OCI-LY1 (cell line): ENCODE data around the gene HEBP2.

Experiments used
- H2AFZ ChIP-seq: fragments of 200-600 bp; sonication (generic), shearing (Covaris generic); 2 replicates; pipeline ENCODE4 v1.6.0; 2014; ENCODE audit warnings: antibody characterized with exemption, mild to moderate bottlenecking, low read length
- H3F3A ChIP-seq: fragments of 200-600 bp; sonication (generic), shearing (Covaris generic); 2 replicates; pipeline ENCODE4 v1.6.0; 2014; ENCODE audit warnings: mild to moderate bottlenecking, antibody characterized with exemption, low read length, moderate library complexity; ENCODE audit not compliant: insufficient read depth
- H3K27ac ChIP-seq: fragments of 200-600 bp; sonication (generic); 2 replicates; pipeline ENCODE4 v1.5.1; 2014; ENCODE audit warnings: low read length, mixed run types, mild to moderate bottlenecking, low read depth; ENCODE audit not compliant: poor library complexity, severe bottlenecking
- H3K27me3 ChIP-seq: fragments of 200-600 bp; sonication (generic); 2 replicates; pipeline ENCODE4 v1.6.0; 2014; ENCODE audit warnings: antibody characterized with exemption, mild to moderate bottlenecking, low read length, moderate library complexity; ENCODE audit not compliant: insufficient read depth
- H3K36me3 ChIP-seq: fragments of 200-600 bp; sonication (generic); 2 replicates; pipeline ENCODE4 v1.6.1; 2014; ENCODE audit warnings: mild to moderate bottlenecking, antibody characterized with exemption, low read length, moderate library complexity, mixed read lengths; ENCODE audit not compliant: insufficient read depth
- H3K4me1 ChIP-seq: fragments of 200-600 bp; sonication (generic); 2 replicates; pipeline ENCODE4 v1.5.1; 2014; ENCODE audit warnings: mild to moderate bottlenecking, low read length, moderate library complexity; ENCODE audit not compliant: insufficient read depth, severe bottlenecking
- H3K4me2 ChIP-seq: fragments of 200-600 bp; sonication (generic), shearing (Covaris generic); 2 replicates; pipeline ENCODE4 v1.6.1; 2014; ENCODE audit warnings: low read length
- H3K4me3 ChIP-seq: fragments of 200-600 bp; sonication (generic); 2 replicates; pipeline ENCODE4 v1.5.1; 2014; ENCODE audit warnings: low read length, low read depth, mild to moderate bottlenecking, mixed read lengths; ENCODE audit not compliant: poor library complexity, severe bottlenecking
- H3K79me2 ChIP-seq: fragments of 200-600 bp; shearing (Covaris generic); 2 replicates; pipeline ENCODE4 v1.6.1; 2016; ENCODE audit warnings: mixed run types, low read length, mixed read lengths; ENCODE audit not compliant: insufficient read depth
- H3K9ac ChIP-seq: fragments of 200-600 bp; sonication (generic), shearing (Covaris generic); 2 replicates; pipeline ENCODE4 v1.6.1; 2014; ENCODE audit warnings: mild to moderate bottlenecking, low read length, mixed read lengths
- H3K9me2 ChIP-seq: fragments of 200-600 bp; sonication (generic), shearing (Covaris generic); 2 replicates; pipeline ENCODE4 v1.6.1; 2014; ENCODE audit warnings: low read depth, mild to moderate bottlenecking, low read length, mixed read lengths
- H3K9me3 ChIP-seq: fragments of 200-600 bp; shearing (Covaris generic); 2 replicates; pipeline ENCODE4 v1.6.1; 2014; ENCODE audit warnings: low read length, mixed read lengths
- H4K20me1 ChIP-seq: fragments of 200-600 bp; sonication (generic), shearing (Covaris generic); 2 replicates; pipeline ENCODE4 v1.6.0; 2016; ENCODE audit warnings: mild to moderate bottlenecking, low read length; ENCODE audit not compliant: insufficient read depth
- EZH2 ChIP-seq: fragments of 200-600 bp; sonication (generic), shearing (Covaris generic); IDR thresholded peaks from 2 replicates; pipeline ENCODE4 v1.8.0; 2017; ENCODE audit warnings: borderline replicate concordance, mixed run types, mild to moderate bottlenecking, antibody characterized with exemption, low read length, moderate library complexity, mixed read lengths
- TF ChIP-seq, protein P1 (sequence below): fragments of 200-600 bp; sonication (generic), shearing (Covaris generic); IDR thresholded peaks from 2 replicates; pipeline ENCODE4 v1.5.1; 2017; ENCODE audit warnings: mild to moderate bottlenecking, antibody characterized with exemption, low read length, moderate library complexity, mixed read lengths

Gene HEBP2

GRCh38 chr6:138396709-138397108 lies 7.3 kb upstream of the HEBP2 start:
- Histone ChIP-seq H3K4me2 (no peak overlapping the region), H4K20me1 (no peaks in the 10 kb centered on the region), H3K9me3 (no peaks in the 10 kb centered on the region), H3F3A (no peaks in the 10 kb centered on the region), H3K4me1 (no peaks in the 10 kb centered on the region), H3K4me3 (no peak overlapping the region), H2AFZ (no peak overlapping the region), H3K27ac (no peak overlapping the region), H3K9me2 (no peaks in the 10 kb centered on the region), H3K36me3 (no peaks in the 10 kb centered on the region), H3K79me2 (no peaks in the 10 kb centered on the region), H3K9ac (no peak overlapping the region), H3K27me3 (no peaks in the 10 kb centered on the region)
- TF ChIP-seq EZH2 = no peak
- TF ChIP-seq, protein P1, sequence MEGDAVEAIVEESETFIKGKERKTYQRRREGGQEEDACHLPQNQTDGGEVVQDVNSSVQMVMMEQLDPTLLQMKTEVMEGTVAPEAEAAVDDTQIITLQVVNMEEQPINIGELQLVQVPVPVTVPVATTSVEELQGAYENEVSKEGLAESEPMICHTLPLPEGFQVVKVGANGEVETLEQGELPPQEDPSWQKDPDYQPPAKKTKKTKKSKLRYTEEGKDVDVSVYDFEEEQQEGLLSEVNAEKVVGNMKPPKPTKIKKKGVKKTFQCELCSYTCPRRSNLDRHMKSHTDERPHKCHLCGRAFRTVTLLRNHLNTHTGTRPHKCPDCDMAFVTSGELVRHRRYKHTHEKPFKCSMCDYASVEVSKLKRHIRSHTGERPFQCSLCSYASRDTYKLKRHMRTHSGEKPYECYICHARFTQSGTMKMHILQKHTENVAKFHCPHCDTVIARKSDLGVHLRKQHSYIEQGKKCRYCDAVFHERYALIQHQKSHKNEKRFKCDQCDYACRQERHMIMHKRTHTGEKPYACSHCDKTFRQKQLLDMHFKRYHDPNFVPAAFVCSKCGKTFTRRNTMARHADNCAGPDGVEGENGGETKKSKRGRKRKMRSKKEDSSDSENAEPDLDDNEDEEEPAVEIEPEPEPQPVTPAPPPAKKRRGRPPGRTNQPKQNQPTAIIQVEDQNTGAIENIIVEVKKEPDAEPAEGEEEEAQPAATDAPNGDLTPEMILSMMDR = no peak

- no peaks in the 10 kb centered on the region for H3K27me3 ChIP-seq
- H4K20me1 ChIP-seq = no peaks in the 10 kb centered on the region
- no peaks in the 10 kb centered on the region for H3K36me3 ChIP-seq
- no peak overlapping the region for H3K4me2 ChIP-seq
- H3K9me3 ChIP-seq = no peaks in the 10 kb centered on the region
- H3K9me2 ChIP-seq = no peaks in the 10 kb centered on the region
- TF ChIP-seq, protein P1 = no peak
- TF ChIP-seq EZH2 = no peak
- no peak overlapping the region for H3K9ac ChIP-seq
- H3K4me3 ChIP-seq = no peak overlapping the region
- H3K4me1 ChIP-seq = no peaks in the 10 kb centered on the region
- no peaks in the 10 kb centered on the region for H3F3A ChIP-seq
- H2AFZ ChIP-seq = no peak overlapping the region
- H3K27ac ChIP-seq = no peak overlapping the region
- H3K79me2 ChIP-seq = no peaks in the 10 kb centered on the region
Measured at GRCh38 chr6:138397128-138398122, 6.6 kb upstream of the HEBP2 start.

- no peak for TF ChIP-seq EZH2
- TF ChIP-seq, protein P1 = no peak
- Histone ChIP-seq H3K27me3 (no peaks in the 10 kb centered on the region), H3K9ac (no peak overlapping the region), H3K4me1 (peaks cover 12% of the 10 kb centered on the region), H3K9me3 (no peaks in the 10 kb centered on the region), H3F3A (no peaks in the 10 kb centered on the region), H3K4me2 (no peak overlapping the region), H3K4me3 (no peak overlapping the region), H2AFZ (no peak overlapping the region), H3K79me2 (no peaks in the 10 kb centered on the region), H3K27ac (no peak overlapping the region), H4K20me1 (no peaks in the 10 kb centered on the region), H3K36me3 (no peaks in the 10 kb centered on the region), H3K9me2 (no peaks in the 10 kb centered on the region)
Measured at GRCh38 chr6:138400326-138400725, 3.7 kb upstream of the HEBP2 start.
